Activated T-cell treated with anti-CD3 and anti-CD28 coated beads for 24 hours (primary cell): ENCODE measurements around the gene HIPK4.

Experiments used
- DNase-seq: peaks from one replicate; pipeline ENCODE4 v3.0.0-alpha.2; 2020; ENCODE audit warnings: low read depth

HIPK4 gene

DNA sequence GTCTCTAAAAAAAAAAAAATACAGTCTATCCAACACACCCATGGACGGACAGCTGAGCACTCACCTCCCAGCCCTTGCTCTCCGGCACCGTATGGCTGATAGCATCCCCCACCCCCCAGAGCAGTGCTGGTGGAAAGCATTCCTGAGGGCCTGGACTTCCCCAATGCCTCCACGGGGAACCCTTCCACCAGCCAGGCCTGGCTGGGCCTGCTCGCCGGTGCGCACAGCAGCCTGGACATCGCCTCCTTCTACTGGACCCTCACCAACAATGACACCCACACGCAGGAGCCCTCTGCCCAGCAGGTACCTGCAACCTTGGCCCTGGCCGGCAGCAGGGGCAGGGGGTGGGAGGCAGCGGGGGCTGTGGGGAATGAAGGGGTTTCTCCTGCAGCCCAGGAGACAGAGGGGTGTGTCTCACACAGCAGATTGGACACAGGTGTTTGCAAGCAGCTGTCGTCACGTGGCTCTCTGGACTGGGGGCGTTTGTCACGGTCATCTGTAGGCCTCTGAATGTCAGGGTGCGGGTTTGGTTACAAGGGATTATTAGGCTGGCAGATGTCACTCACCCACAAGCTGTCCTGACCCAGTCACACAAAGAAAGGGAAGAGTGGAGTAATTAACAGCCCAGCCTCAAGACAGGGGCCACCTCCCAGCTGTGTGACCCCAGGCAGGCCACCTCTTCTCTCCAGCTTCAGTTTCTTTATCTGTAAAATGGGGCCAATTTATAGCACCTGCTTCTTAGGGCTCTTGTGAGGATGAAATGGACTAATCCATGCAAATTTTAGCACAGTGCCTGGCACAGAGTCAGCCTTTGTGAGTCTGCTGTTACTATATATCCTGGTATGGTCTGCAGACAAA is 22.2 kb downstream of the HIPK4 start:
- no peak for DNase-seq

DNA sequence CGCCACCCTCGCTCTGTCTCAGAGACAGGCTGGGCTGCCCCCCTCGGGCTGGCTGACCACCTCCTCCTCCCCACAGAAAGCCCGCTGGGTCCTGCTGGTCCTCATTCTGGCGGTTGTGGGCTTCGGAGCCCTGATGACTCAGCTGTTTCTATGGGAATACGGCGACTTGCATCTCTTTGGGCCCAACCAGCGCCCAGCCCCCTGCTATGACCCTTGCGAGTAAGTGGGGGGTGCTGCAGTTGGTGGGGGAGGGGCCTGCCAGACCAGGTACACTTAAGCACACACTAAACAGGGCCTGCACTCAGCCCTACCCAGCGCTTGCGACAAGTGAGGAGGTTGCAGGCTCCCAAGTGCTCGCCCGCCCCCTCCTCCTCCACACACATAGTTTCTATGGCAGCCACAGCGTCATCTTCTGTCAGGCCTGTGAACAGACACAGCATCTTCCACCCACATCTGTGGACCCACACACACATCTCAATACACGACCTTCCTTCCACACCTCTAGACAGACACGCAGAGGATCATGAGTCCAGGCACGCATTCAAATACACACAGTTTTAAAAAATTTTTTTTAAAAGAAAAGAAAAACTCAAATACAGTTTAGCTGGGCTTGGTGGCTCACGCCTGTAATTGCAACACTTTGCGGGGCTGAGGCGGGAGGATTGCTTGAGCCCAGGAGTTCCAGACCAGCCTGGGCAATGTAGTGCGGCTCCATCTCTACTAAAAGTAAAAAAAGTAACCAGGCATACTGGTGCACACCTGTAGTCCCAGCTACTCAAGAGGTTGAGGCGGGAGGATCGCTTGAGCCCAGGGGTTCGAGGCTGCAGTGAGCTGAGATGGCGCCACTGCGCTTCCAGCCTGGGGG is 23.1 kb downstream of the HIPK4 start:
- no peak for DNase-seq

- DNase-seq = peak; percentile 44
Measured at GRCh38 chr19:40365613-40366401, 24.2 kb downstream of the HIPK4 start.

GRCh38 chr19:40365010-40365409 is 25.0 kb downstream of the HIPK4 start:
- DNase-seq = no peak

- DNase-seq = no peak
Measured at GRCh38 chr19:40363069-40363468, 26.9 kb downstream of the HIPK4 start.

DNA sequence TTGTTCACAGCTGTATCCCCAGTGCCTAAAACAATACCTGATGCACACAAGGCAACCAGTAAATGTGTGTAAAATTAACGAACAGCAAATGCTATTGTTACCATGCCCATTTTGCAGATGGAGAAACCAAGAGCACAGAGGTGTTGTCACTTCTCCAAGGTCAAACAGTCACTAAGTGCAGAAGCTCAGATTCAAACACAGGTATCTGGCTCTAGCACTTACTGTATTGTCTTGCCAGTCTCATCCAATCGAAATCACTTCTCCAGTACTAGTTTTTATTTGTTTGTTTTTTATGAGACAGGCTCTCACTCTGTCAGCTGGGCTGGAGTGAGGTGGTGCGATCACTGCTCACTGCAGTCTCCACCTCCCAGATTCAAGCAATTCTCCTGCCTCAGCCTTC is 27.8 kb downstream of the HIPK4 start:
- no peak for DNase-seq

GRCh38 chr19:40360708-40361241 is 29.2 kb downstream of the HIPK4 start:
- DNase-seq = no peak

DNA sequence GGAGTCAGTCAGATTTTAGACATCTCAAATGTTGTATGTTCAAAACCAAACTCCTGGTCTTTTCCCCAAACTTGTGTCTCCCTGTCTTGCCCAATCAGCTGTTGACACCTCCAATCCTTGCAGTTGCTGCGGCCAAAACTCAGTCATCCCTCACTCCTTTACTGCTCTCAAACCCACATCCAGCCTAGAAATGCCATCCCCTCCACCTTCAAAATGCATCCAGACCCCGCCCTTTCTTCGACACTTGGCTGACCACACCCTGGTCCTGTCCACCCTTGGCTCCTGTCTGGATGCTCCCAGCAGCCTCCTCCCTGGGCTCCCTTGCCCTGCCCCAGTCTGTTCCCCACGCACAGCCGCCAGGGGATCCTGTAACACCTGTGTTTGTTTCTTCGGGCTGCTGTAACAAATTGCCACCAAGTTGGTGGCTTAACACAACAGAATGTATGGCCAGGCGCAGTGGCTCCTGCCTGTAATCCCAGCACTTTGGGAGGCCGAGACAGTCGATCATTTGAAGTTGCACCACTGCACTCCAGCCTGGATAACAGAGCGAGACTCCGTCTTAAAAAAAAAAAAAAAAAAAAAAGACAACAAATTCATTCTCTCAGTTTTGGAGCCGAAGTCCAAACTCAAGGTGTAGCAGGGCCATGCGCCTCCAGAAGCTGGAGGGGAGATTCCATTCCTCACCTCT is 29.8 kb downstream of the HIPK4 start:
- no peak for DNase-seq

GRCh38 chr19:40358773-40359172 is 31.2 kb downstream of the HIPK4 start:
- DNase-seq = no peak

DNA sequence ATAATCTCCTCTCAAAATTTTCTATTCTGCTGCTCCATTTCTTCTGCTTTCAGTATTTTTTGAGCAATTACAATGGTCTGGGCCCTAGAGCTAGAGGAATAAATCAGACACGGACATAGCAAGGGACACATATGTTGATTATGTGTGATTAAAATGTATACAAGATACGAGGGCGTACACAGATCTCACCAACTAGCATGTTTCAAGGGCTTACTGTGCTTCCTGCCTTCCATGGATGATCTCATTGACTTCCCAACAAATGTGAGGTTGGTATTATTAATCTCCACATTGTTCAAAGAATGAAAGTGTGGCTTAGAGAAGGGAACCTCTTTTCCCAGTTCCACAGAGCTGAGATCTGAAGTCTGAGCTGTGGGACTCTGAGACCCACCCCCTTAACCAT is 32.3 kb downstream of the HIPK4 start:
- no peak for DNase-seq

DNA sequence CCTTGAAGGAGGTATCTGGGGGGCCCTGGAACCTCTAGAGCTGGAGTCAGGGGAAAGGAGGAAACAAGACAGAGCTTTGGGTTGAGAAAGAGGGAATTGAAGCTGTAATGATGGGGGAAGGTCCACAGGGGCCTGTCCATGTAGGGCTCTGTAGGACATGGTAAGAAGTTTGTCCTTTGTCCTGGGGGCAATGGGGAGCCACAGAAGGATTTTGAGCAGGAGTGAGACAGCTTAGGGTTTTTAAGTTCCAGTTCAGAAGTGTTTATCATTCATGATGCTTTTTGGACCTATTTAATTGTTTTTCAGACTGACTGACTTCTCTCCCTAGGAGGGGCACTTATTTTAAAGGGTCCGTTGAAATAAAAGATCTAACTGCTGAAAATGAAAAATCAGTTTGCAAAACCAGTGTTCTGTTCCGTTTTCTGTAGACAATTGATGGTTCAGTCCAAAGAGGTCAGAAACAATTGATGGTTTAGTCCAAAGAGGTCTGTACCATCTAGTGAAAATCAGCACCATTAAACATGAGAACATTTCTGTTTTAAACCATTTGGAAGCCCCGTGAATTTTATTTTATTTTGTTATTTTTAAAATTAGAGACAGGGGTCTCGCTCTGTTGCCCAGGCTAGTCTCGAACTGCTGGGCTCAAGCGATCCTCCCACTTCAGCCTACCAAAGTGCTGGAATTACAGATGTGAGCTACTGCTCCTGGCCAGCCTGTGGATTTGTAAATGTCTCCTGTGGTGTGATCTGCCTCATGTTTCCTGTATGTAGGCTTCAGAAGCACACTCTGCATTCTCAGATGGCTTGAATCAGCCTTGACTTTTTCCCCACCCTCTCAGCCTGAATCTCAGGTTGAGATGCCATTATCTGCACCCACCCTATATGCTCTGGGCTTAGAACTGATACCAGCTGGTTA is 33.0 kb downstream of the HIPK4 start:
- no peak for DNase-seq

GRCh38 chr19:40355975-40356680 is 33.9 kb downstream of the HIPK4 start:
- no peak for DNase-seq

- peak; percentile 2 for DNase-seq
Measured at GRCh38 chr19:40348961-40349507, 40.9 kb downstream of the HIPK4 start.

- DNase-seq = peak; percentile 98
Measured at GRCh38 chr19:40348125-40348913, 41.7 kb downstream of the HIPK4 start, which contains the start of the genes C19orf47 and PLD3. Gene C19orf47, minus strand, starts transcription at chr19:40348397. Its CDS starts 6,540 bp downstream, at chr19:40341857. Gene PLD3, plus strand, starts transcription at chr19:40348695. Its CDS starts 17,789 bp downstream, at chr19:40366484.

DNA sequence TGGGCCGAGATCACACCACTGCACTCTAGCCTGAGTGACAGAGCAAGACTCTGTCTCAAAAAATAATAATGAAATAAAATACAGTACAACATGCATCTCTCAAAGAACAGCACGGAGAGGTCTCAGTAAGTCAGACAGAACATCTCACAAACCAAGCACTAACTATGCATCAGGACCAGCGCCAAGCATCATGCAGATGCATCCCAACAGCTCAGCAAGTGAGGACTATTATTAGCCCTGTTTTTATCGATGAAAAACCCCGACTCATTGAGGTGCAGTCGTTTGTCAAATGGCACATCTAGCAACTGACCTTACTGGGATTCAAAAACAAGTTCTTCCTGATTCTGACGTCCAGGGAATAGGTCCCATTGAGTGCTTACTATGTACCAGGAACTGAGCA is 45.6 kb downstream of the HIPK4 start:
- no peak for DNase-seq

GRCh38 chr19:40342644-40343311 is 47.2 kb downstream of the HIPK4 start:
- no peak for DNase-seq

- no peak for DNase-seq
Measured at GRCh38 chr19:40341601-40342482, 48.1 kb downstream of the HIPK4 start.
